HL-60 (cell line): ENCODE measurements around the gene MACROD2.
"Not testable (repeated sequence)": the region's sequence is repeated elsewhere in the genome, so short reads cannot be mapped to it uniquely, and the experiment has no call there.

Source experiments
- DNase-seq, 2 experiments: peaks; one replicate each; pipeline ENCODE4 v3.0.0-alpha.2; 2010 to 2020; ENCODE audit warnings: low read depth in 1 of 2, low spot score in 1 of 2
- H3K27ac ChIP-seq: fragments of 250-450 bp; sonication (Bioruptor Pico); replicated peaks from 2 replicates; pipeline ENCODE4 v1.5.1; 2020; ENCODE audit warnings: mild to moderate bottlenecking, moderate library complexity
- H3K27me3 ChIP-seq: fragments of 250-450 bp; sonication (Bioruptor Pico); 2 replicates; pipeline ENCODE4 v1.5.1; 2021; ENCODE audit warnings: mild to moderate bottlenecking, moderate library complexity; ENCODE audit not compliant: insufficient read depth, poor library complexity, severe bottlenecking
- H3K4me3 ChIP-seq: replicated peaks from 2 replicates; pipeline ENCODE4 v1.5.1; 2011; ENCODE audit warnings: mild to moderate bottlenecking, control low read depth, low read length; ENCODE audit not compliant: insufficient read depth
- GABPA ChIP-seq: IDR thresholded peaks from 2 replicates; pipeline ENCODE4 v1.6.1; 2012; ENCODE audit warnings: low read depth
- POLR2AphosphoS5 ChIP-seq: IDR thresholded peaks from 2 replicates; pipeline ENCODE4 v1.6.1; 2012; ENCODE audit warnings: low read depth
- SPI1 ChIP-seq: IDR thresholded peaks from 2 replicates; pipeline ENCODE4 v1.6.1; 2012; ENCODE audit warnings: low read depth, mild to moderate bottlenecking, borderline replicate concordance
- TF ChIP-seq, protein P1 (sequence below): IDR thresholded peaks from 2 replicates; pipeline ENCODE4 v1.6.1; 2012; ENCODE audit warnings: low read depth; ENCODE audit not compliant: insufficient replicate concordance
- TF ChIP-seq, protein P2 (sequence below): IDR thresholded peaks from one replicate; pipeline ENCODE4 v1.5.1; 2011; ENCODE audit warnings: low read length, control low read depth, inconsistent platforms; ENCODE audit not compliant: insufficient read depth

Gene MACROD2

DNA sequence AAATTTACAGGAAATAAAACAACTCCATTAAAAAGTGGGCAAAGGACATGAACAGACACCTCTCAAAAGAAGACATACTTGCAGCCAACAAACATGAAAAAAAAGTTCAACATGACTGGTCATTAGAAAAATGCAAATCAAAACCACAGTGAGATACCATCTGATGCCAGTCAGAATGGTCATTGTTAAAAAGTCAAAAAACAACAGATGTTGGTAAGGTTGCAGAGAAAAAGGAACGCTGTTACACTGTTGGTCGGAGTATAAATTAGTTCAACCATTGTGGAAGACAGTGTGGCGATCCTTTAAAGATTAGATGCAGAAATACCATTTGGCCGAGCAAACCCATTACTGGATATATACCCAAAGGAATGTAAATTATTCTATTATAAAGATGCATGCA is 1200.1 kb downstream of the MACROD2 start:
- DNase-seq, result no peak
- Histone ChIP-seq H3K4me3 (no peak overlapping the region), H3K27me3 (no peaks in the 10 kb centered on the region), H3K27ac (no peak overlapping the region)
- TF ChIP-seq, protein P1, sequence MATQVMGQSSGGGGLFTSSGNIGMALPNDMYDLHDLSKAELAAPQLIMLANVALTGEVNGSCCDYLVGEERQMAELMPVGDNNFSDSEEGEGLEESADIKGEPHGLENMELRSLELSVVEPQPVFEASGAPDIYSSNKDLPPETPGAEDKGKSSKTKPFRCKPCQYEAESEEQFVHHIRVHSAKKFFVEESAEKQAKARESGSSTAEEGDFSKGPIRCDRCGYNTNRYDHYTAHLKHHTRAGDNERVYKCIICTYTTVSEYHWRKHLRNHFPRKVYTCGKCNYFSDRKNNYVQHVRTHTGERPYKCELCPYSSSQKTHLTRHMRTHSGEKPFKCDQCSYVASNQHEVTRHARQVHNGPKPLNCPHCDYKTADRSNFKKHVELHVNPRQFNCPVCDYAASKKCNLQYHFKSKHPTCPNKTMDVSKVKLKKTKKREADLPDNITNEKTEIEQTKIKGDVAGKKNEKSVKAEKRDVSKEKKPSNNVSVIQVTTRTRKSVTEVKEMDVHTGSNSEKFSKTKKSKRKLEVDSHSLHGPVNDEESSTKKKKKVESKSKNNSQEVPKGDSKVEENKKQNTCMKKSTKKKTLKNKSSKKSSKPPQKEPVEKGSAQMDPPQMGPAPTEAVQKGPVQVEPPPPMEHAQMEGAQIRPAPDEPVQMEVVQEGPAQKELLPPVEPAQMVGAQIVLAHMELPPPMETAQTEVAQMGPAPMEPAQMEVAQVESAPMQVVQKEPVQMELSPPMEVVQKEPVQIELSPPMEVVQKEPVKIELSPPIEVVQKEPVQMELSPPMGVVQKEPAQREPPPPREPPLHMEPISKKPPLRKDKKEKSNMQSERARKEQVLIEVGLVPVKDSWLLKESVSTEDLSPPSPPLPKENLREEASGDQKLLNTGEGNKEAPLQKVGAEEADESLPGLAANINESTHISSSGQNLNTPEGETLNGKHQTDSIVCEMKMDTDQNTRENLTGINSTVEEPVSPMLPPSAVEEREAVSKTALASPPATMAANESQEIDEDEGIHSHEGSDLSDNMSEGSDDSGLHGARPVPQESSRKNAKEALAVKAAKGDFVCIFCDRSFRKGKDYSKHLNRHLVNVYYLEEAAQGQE, result no peak
- TF ChIP-seq GABPA, result no peak
- no peak for TF ChIP-seq POLR2AphosphoS5
- TF ChIP-seq SPI1, result no peak
- TF ChIP-seq, protein P2, sequence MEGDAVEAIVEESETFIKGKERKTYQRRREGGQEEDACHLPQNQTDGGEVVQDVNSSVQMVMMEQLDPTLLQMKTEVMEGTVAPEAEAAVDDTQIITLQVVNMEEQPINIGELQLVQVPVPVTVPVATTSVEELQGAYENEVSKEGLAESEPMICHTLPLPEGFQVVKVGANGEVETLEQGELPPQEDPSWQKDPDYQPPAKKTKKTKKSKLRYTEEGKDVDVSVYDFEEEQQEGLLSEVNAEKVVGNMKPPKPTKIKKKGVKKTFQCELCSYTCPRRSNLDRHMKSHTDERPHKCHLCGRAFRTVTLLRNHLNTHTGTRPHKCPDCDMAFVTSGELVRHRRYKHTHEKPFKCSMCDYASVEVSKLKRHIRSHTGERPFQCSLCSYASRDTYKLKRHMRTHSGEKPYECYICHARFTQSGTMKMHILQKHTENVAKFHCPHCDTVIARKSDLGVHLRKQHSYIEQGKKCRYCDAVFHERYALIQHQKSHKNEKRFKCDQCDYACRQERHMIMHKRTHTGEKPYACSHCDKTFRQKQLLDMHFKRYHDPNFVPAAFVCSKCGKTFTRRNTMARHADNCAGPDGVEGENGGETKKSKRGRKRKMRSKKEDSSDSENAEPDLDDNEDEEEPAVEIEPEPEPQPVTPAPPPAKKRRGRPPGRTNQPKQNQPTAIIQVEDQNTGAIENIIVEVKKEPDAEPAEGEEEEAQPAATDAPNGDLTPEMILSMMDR, result no peak

DNA sequence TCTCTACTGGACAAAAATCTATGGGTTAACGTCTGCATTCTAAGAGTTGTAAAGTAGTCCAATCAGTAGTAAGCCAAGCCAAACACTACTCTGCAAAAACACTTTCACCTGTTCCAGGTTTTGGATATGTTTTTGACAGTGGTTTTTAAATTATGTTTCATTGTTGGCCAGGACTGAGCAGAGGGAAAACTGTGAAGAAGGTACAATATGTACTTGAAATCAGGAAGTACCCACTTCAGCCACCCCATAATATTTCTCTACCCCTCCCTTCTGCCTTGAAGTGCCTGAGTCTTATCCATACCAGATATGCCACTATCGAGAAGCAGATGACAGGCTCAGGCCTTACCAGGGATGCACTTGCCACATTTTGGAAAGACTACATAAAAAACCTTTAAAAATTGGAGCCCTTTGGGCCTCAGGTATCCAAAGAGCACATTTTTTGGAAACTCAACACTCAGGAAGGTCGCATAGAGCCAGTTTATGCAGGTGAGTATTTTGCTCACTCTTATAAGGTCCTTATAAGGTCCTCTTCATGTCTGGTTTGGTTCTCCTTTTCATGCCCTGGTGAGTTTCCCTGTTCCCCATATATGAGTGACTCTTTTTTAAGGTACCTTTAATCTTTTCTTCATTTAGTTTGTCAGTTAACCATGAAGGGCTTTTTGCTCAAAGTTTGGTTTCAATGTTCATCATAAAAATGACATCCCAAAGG is 1201.4 kb downstream of the MACROD2 start:
- H3K4me3 ChIP-seq, result no peak overlapping the region
- no peaks in the 10 kb centered on the region for H3K27me3 ChIP-seq
- DNase-seq, result no peak
- no peak for TF ChIP-seq POLR2AphosphoS5
- TF ChIP-seq, protein P1, result no peak
- no peak for TF ChIP-seq GABPA
- TF ChIP-seq, protein P2, result no peak
- TF ChIP-seq SPI1, result no peak
- no peak overlapping the region for H3K27ac ChIP-seq

DNA sequence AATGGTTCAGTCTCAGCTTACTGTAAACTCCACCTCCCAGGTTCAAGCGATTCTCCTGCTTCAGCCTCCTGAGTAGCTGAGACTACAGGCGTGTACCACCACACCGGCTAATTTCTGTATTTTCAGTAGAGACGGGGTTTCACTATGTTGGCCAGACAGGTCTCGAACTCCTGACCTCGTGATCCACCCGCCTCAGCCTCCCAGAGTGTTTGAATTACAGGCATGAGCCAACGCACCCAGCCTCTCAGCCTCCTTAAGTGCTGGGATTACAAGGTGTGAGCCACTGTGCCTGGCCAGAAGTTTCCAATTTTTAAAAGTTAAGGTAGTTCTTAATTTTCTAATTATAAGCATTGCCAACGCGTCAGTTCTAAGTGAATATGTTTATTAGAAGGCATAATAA is 1202.7 kb downstream of the MACROD2 start:
- H3K4me3 ChIP-seq, DNase-seq, H3K27me3 ChIP-seq, H3K27ac ChIP-seq: not testable (repeated sequence)

DNA sequence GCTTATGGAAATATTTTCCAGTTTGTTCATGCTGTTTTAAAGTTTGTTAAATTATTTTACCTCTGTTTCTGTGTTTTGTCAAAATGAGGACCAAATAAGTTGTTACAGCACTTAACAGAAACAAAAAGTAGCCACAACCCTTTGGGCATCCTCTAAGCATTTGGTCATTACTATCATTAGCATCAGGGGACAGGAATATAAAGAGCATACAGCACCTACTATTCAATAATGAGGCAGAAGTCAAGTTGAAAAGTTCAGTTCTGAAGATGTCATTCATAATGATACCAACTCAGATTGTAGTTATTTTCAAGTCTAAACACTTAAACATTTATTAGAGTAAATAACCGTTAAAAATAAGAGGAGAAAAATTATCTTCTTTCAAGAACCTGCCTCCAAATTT is 1204.4 kb downstream of the MACROD2 start:
- Histone ChIP-seq H3K27me3 (no peaks in the 10 kb centered on the region), H3K4me3 (no peak overlapping the region), H3K27ac (no peak overlapping the region)
- TF ChIP-seq, protein P2, result no peak
- TF ChIP-seq SPI1 (no peak), POLR2AphosphoS5 (no peak), GABPA (no peak)
- TF ChIP-seq, protein P1, result no peak
- no peak for DNase-seq
